MCF 10A (cell line): Measurements from ENCODE around the gene ABT1. TPM values are rescaled to one million over a fixed set of nuclear protein-coding genes. Genes with fewer than 3 reads are reported as not detected.

Source experiments
- BruUV-seq: library from RNA; stranded (reverse); fragments of 400-500 nt; replicated peaks from 2 replicates; lab custom pipeline; 2021; lab: Mats Ljungman, UMichigan
- CTCF ChIA-PET: fragments of 300-600 bp; sonication (Branson Sonifier 250); formaldehyde crosslinking; extraction: SDS; loops from one replicate; lab custom pipeline; 2021; ENCODE audit warnings: antibody characterized with exemption, inconsistent platforms; lab: Yijun Ruan, JAX
- POLR2A ChIA-PET: fragments of 300-600, 350-650 bp; sonication (Branson Sonifier 250); formaldehyde crosslinking; extraction: SDS; loops from one replicate; lab custom pipeline; 2020; ENCODE audit warnings: antibody characterized with exemption, inconsistent platforms; lab: Yijun Ruan, JAX
- DNase-seq: peaks from one replicate; pipeline ENCODE4 v3.0.0-alpha.2; 2018; ENCODE audit not compliant: unreplicated experiment
- H3K27ac Mint-ChIP-seq: one replicate; pipeline ENCODE4 v1.8.0; 2022; ENCODE audit warnings: mild to moderate bottlenecking, low read depth, mixed read lengths; ENCODE audit not compliant: unreplicated experiment
- H3K27me3 Mint-ChIP-seq: one replicate; pipeline ENCODE4 v1.8.0; 2022; ENCODE audit warnings: mixed read lengths; ENCODE audit not compliant: insufficient read depth, unreplicated experiment
- H3K36me3 Mint-ChIP-seq: one replicate; pipeline ENCODE4 v1.8.0; 2022; ENCODE audit warnings: mild to moderate bottlenecking, moderate library complexity, mixed read lengths; ENCODE audit not compliant: insufficient read depth, unreplicated experiment
- H3K4me1 Mint-ChIP-seq: one replicate; pipeline ENCODE4 v1.8.0; 2022; ENCODE audit warnings: mixed read lengths; ENCODE audit not compliant: insufficient read depth, unreplicated experiment
- H3K4me3 Mint-ChIP-seq: one replicate; pipeline ENCODE4 v1.8.0; 2022; ENCODE audit warnings: mild to moderate bottlenecking, moderate library complexity, mixed read lengths; ENCODE audit not compliant: unreplicated experiment
- H3K9me3 Mint-ChIP-seq: one replicate; pipeline ENCODE4 v1.8.0; 2022; ENCODE audit warnings: mixed read lengths; ENCODE audit not compliant: unreplicated experiment
- intact Hi-C: fragments of 100-400 bp; cut with micrococcal nuclease; formaldehyde crosslinking; loops from 2 replicates; pipeline ENCODE4 v1.14.1; 2022
- total RNA-seq: library from RNA; stranded (reverse); gene quantifications from 2 replicates; pipeline ENCODE4 v1.2.3, GENCODE V29; 2022
- TF ChIP-seq, protein P1 (sequence below): fragments of 200-600 bp; IDR thresholded peaks from one replicate; pipeline ENCODE4 v1.8.0; 2022; ENCODE audit warnings: antibody characterized with exemption, mild to moderate bottlenecking; ENCODE audit not compliant: unreplicated experiment

The ABT1 gene
- total RNA-seq, 1 experiment from 2014 or later = 12.9 TPM

DNA sequence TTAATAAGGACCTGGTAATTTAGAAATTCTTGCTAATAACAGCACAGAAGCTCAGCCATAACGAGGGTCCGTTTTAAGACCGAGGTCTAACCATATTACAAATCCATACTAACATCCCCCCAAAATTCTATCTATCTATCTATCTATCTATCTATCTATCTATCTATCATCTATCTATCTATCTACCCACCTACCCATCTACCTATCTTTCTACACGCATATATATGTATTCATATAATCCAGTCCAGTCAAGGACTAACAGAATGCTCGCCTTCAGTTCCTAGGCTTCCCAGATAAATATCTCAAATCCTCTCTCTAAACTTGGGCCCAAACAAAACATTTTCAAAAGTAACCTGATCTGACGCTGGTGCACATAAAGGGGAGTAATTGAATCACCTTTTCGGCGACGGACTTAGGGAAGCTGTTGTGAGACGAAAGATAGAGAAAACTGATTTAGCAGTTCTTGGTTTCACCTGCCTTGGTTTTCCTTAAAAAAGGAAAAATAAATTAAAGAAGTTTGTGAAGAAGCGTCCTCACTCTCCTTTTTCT lies 44.0 kb upstream of the ABT1 start:
- no TSS peak for BruUV-seq
- ChIA-PET CTCF (interaction anchor here (1.1 to 1.7 kb wide), 2 partner anchors 15 to 211 kb away, joined by 4 read pairs; partner anchors contain the start of gene HMGN4), POLR2A (interaction anchor here (0.6 to 7.2 kb wide), 15 partner anchors 11 to 358 kb away, joined by 3 to 76 read pairs (median 5); partner anchors contain the start of gene HMGN4)
- Mint-ChIP-seq H3K4me3 (no peak overlapping the region), H3K27ac (no peak overlapping the region), H3K9me3 (no peaks in the 10 kb centered on the region), H3K27me3 (no peaks in the 10 kb centered on the region), H3K4me1 (peaks cover 21% of the 10 kb centered on the region), H3K36me3 (peaks cover 7% of the 10 kb centered on the region)
- DNase-seq = no peak
- TF ChIP-seq, protein P1, sequence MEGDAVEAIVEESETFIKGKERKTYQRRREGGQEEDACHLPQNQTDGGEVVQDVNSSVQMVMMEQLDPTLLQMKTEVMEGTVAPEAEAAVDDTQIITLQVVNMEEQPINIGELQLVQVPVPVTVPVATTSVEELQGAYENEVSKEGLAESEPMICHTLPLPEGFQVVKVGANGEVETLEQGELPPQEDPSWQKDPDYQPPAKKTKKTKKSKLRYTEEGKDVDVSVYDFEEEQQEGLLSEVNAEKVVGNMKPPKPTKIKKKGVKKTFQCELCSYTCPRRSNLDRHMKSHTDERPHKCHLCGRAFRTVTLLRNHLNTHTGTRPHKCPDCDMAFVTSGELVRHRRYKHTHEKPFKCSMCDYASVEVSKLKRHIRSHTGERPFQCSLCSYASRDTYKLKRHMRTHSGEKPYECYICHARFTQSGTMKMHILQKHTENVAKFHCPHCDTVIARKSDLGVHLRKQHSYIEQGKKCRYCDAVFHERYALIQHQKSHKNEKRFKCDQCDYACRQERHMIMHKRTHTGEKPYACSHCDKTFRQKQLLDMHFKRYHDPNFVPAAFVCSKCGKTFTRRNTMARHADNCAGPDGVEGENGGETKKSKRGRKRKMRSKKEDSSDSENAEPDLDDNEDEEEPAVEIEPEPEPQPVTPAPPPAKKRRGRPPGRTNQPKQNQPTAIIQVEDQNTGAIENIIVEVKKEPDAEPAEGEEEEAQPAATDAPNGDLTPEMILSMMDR = no peak
- intact Hi-C loops = loop anchor here (1.0 to 5.0 kb wide), 2 partner anchors 14 to 210 kb away; partner anchors contain the start of gene HMGN4

DNA sequence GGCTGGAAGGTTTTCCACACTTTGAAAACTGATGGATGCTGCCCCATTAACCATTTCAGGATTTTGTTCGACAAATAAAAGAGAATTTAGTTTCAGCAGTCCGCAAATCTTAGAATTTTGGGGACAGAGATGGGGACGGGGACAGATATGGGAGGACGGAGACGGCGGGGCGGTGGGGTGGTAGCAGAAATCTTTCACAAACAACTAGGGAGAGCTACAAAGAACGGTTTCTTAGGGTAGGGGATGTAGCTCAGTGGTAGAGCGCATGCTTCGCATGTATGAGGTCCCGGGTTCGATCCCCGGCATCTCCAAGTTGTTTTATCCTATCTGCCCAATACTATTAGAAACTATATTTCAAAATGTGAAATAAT lies 43.5 kb upstream of the ABT1 start:
- no peak overlapping the region for H3K4me3 Mint-ChIP-seq
- BruUV-seq = no TSS peak
- DNase-seq = peak; percentile 74
- intact Hi-C loops = loop anchor here (1.0 to 5.0 kb wide), 2 partner anchors 15 to 211 kb away; partner anchors contain the start of gene HMGN4
- CTCF ChIA-PET = interaction anchor here (0.6 to 1.7 kb wide), 3 partner anchors 15 to 212 kb away, joined by 3 to 4 read pairs (median 4); partner anchors contain the start of gene HMGN4
- H3K9me3 Mint-ChIP-seq = no peaks in the 10 kb centered on the region
- H3K36me3 Mint-ChIP-seq = peaks cover 7% of the 10 kb centered on the region
- no peak overlapping the region for H3K27ac Mint-ChIP-seq
- POLR2A ChIA-PET = interaction anchor here (0.6 to 7.2 kb wide), 20 partner anchors 12 to 1259 kb away, joined by 3 to 76 read pairs (median 4); partner anchors contain the start of gene HMGN4
- TF ChIP-seq, protein P1 = no peak
- H3K27me3 Mint-ChIP-seq = no peaks in the 10 kb centered on the region
- H3K4me1 Mint-ChIP-seq = peaks cover 21% of the 10 kb centered on the region

DNA sequence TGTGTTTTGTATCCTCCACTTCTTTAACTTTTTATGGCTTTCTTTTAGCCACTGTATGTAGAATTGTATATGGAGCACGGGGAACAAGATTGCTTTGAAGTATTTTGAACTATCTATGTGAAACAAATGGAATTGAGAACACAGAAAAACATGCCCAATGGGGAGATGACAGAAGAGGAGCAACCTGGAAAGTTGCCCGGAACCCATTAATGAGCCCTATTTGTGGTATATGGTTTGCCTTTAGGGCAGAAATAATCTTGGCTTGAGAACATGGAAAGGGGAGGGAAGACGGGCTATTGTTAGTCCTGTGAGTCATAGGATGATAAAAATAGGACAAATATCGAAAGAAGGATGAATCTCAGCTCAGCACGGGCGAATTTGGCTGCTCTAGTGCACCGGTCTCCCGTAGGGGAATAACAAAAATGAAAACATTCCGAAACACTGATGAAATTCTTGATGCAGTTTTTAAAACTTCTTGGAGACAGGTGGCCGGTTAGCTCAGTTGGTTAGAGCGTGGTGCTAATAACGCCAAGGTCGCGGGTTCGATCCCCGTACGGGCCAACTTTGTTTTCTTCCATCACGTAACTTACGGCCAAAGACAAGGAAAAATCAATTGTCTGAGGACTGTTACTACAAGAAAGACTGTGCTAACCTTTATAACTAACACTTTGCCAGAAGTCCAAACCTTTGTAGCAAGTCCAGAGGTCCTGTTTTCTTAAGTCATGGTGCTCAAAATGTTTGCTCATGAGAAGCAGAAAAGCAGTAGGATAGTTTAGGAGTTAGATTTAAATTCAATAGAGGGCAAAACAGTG lies 42.9 kb upstream of the ABT1 start:
- Mint-ChIP-seq H3K27ac (no peak overlapping the region), H3K4me1 (peaks cover 21% of the 10 kb centered on the region), H3K27me3 (no peaks in the 10 kb centered on the region), H3K9me3 (no peaks in the 10 kb centered on the region), H3K36me3 (peaks cover 7% of the 10 kb centered on the region), H3K4me3 (no peak overlapping the region)
- intact Hi-C loops = loop anchor here (1.0 to 5.0 kb wide), 3 partner anchors 16 to 223 kb away; partner anchors contain the start of gene HMGN4
- TF ChIP-seq, protein P1 = no peak
- DNase-seq = peak; percentile 95
- POLR2A ChIA-PET = interaction anchor here (0.6 to 7.2 kb wide), 23 partner anchors 11 to 1258 kb away, joined by 3 to 76 read pairs (median 4); partner anchors contain the start of gene HMGN4
- CTCF ChIA-PET = interaction anchor here (0.6 to 1.7 kb wide), 3 partner anchors 16 to 212 kb away, joined by 3 to 4 read pairs (median 4); partner anchors contain the start of gene HMGN4
- BruUV-seq = no TSS peak

DNA sequence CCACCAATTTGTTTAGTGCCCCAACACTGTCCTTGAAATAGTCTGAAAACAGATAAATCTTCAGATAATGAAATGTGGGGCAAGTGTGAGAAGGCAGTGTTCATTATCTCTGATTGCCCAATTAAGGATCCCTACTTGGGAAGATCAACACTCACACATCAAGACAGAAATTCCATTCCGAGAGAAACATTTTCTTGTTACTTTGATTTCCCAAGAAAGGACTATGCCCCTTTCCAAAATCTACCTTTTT lies 42.4 kb upstream of the ABT1 start:
- Mint-ChIP-seq H3K27ac (no peak overlapping the region), H3K27me3 (no peaks in the 10 kb centered on the region), H3K4me3 (no peak overlapping the region), H3K4me1 (peaks cover 21% of the 10 kb centered on the region), H3K36me3 (peaks cover 7% of the 10 kb centered on the region), H3K9me3 (no peaks in the 10 kb centered on the region)
- intact Hi-C loops = loop anchor here (2.0 to 5.0 kb wide), 2 partner anchors 212 to 224 kb away; no protein-coding TSS in a partner anchor
- no peak for DNase-seq
- ChIA-PET CTCF (interaction anchor here (0.9 kb wide), 1 partner anchor 213 kb away, joined by 4 read pairs; no protein-coding TSS in a partner anchor), POLR2A (interaction anchor here (0.7 to 7.2 kb wide), 12 partner anchors 13 to 272 kb away, joined by 3 to 76 read pairs (median 6); partner anchors contain the start of gene HMGN4)
- BruUV-seq = no TSS peak
- TF ChIP-seq, protein P1 = no peak
